Measurements from ENCODE around the gene VRTN. TPM values are rescaled to one million over a fixed set of nuclear protein-coding genes. Genes with fewer than 3 reads are reported as not detected.

The VRTN gene
- total and polyA plus RNA-seq, 2 of the 8 experiments (the other 6 are each of a cell fraction or from before 2014, with no cell fraction given) = 133 to 148 TPM

DNA sequence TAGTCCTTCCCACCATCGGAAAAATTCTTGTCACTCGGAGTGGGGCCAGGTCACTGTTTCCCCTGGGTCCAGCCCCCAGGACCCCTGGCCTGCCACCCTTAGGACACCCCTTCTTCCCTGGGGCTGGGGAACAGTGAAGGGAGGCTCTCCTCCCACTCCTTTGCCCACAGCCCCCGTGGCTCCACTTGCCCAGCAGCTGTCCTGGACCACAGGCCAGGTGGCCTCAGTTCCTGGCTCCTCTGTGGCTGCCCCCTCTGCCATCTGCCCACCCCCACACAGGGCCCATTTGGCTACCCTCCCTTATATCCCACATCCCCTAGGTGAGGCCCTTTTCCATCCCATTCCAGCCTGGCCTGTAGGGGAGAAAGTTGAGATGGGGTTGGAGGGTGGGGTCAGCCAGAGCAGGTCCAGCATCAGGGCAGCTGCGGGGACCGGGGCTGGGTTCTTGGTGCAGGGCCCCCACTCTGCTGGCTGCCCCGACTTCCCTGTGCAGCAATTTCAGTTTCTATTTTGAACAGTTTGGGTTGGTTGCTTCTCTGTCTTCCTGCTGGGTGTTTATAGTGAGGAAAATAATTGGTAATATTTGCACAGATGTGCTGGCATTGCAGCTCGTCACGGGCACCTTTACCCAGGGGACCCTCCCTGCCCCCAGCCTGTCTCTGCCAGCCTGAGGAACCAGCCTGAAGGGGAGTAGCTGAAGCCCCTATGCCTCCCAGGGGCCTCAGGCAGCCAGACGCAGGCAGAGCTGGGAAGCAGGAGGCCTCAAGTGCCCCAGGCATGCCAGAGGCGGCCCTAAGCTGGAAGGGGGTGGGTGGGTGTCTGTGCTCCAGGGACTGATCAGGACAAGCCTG, 54.4 kb downstream of the VRTN start:
- peak overlapping the region; percentile 9 for H4K5ac ChIP-seq (ENCODE audit: insufficient read length, low read depth, low read length)
- no peak overlapping the region for H2BK120ac ChIP-seq (replicated peaks; ENCODE audit: low read depth, low read length)
- peak overlapping the region; percentile 81 for H4K8ac ChIP-seq (ENCODE audit: extremely low read depth, insufficient read depth, low read length)
- no peak overlapping the region for H3K14ac ChIP-seq (ENCODE audit: insufficient read length)
- no peak overlapping the region for H3K4ac ChIP-seq (replicated peaks; ENCODE audit: insufficient read length, low read depth, low read length)
- peak overlapping the region; percentile 17 to 19; a peak in 1 of 4 replicates for H3K4me2 ChIP-seq (ENCODE audit: insufficient read depth in 1 of 2, low read depth in 2 of 2, low read length in 2 of 2)
- no peak for DNase-seq (ENCODE audit: low read depth in 1 of 2, low spot score in 2 of 2)
- no peak overlapping the region for H3K9ac ChIP-seq (replicated peaks in 1 of 4; ENCODE audit: extremely low read depth in 1 of 4, low read depth in 3 of 4, low read length in 3 of 4)
- no peak overlapping the region for H3K27ac ChIP-seq (ENCODE audit: low read depth, low read length)
- no peaks in the 10 kb centered on the region for H3K36me3 ChIP-seq (ENCODE audit: control insufficient read depth in 2 of 4, insufficient read depth in 4 of 4, low read length in 3 of 4)
- no peak overlapping the region for H2AK5ac ChIP-seq (ENCODE audit: low read depth, low read length)
- H2BK5ac ChIP-seq (ENCODE audit: low read depth, low read length) = 0 out of 2 replicates have a peak overlapping the region, but pooled peaks have one; percentile 86
- H2BK12ac ChIP-seq (ENCODE audit: low read depth, low read length) = peak overlapping the region; percentile 84; the same call in 1 of the 2 replicates
- H3K79me2 ChIP-seq (ENCODE audit: control insufficient read depth in 1 of 2, insufficient read depth in 2 of 2, low read length in 2 of 2) = no peaks in the 10 kb centered on the region
- peaks cover 2% of the 10 kb centered on the region; the same call in 1 of the 2 replicates for H3K23me2 ChIP-seq (ENCODE audit: low read depth, low read length)
- H4K91ac ChIP-seq (replicated peaks; ENCODE audit: insufficient read length, low read length) = peak overlapping the region; percentile 85
- FAIRE-seq = no peak
- no peaks in the 10 kb centered on the region for H3K79me1 ChIP-seq (ENCODE audit: low read depth, low read length)
- no peaks in the 10 kb centered on the region for H4K20me1 ChIP-seq (replicated peaks in 1 of 2; ENCODE audit: control insufficient read depth in 1 of 2, insufficient read depth in 2 of 2, low read length in 2 of 2)
- H3K4me1 ChIP-seq (replicated peaks in 1 of 4; ENCODE audit: control insufficient read depth in 3 of 4, insufficient read depth in 4 of 4, low read length in 3 of 4) = peaks cover 3 to 34% (median 25%) of the 10 kb centered on the region in 4 experiments
- H2BK15ac ChIP-seq (ENCODE audit: low read length) = no peak overlapping the region
- ChIA-PET POLR2A (ENCODE audit: partially characterized antibody) (interaction anchor here (1.4 kb wide), 1 partner anchor 11 kb away, joined by 3 read pairs; no protein-coding TSS in a partner anchor), CTCF (ENCODE audit: partially characterized antibody) (interaction anchor here (0.5 to 3.1 kb wide), 6 partner anchors 11 to 77 kb away, joined by 3 to 22 read pairs (median 3); no protein-coding TSS in a partner anchor)
- no peak overlapping the region for H2BK20ac ChIP-seq (ENCODE audit: low read length)
- H3K9me3 ChIP-seq (ENCODE audit: insufficient read depth in 2 of 2, low read depth in 1 of 2, low read length in 1 of 2) = no peaks in the 10 kb centered on the region
- H3K23ac ChIP-seq (ENCODE audit: insufficient read length) = no peak overlapping the region
- no peak overlapping the region for H3K56ac ChIP-seq (replicated peaks; ENCODE audit: insufficient read length, low read depth, low read length)
- no peak overlapping the region for H3K4me3 ChIP-seq (ENCODE audit: extremely low read depth in 1 of 4, insufficient read depth in 2 of 4, low read depth in 3 of 4, low read length in 4 of 4)
- no peak for TF ChIP-seq ZNF274 (IDR thresholded peaks at IDR 0.05; ENCODE audit: borderline replicate concordance, extremely low read depth, low read length)
- no peak for TF ChIP-seq CEBPB (IDR thresholded peaks at IDR 0.05; ENCODE audit: low read depth, low read length)
- TF ChIP-seq TBP (IDR thresholded peaks at IDR 0.05; ENCODE audit: low read depth, low read length) = no peak
- no peak for TF ChIP-seq HDAC2 (IDR thresholded peaks at IDR 0.05; ENCODE audit: borderline replicate concordance in 1 of 2, low read depth in 2 of 2, low read length in 2 of 2)
- TF ChIP-seq CBX8 (IDR thresholded peaks at IDR 0.05; ENCODE audit: borderline replicate concordance, low read depth, low read length) = no peak
- TF ChIP-seq RNF2 (IDR thresholded peaks at IDR 0.05; ENCODE audit: borderline replicate concordance, low read depth, low read length, missing control alignments, poor library complexity, severe bottlenecking) = no peak
- no peak for TF ChIP-seq RFX5 (IDR thresholded peaks at IDR 0.05; ENCODE audit: borderline replicate concordance, low read depth, low read length)
- TF ChIP-seq, protein P1, sequence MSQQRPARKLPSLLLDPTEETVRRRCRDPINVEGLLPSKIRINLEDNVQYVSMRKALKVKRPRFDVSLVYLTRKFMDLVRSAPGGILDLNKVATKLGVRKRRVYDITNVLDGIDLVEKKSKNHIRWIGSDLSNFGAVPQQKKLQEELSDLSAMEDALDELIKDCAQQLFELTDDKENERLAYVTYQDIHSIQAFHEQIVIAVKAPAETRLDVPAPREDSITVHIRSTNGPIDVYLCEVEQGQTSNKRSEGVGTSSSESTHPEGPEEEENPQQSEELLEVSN (IDR thresholded peaks at IDR 0.05) = no peak
- TF ChIP-seq SRF (IDR thresholded peaks at IDR 0.05; ENCODE audit: low read depth, low read length) = no peak
- WGBS, 2 experiments (ENCODE audit: extremely low coverage in 1 of 2, insufficient coverage in 1 of 2, insufficient read length in 1 of 2, insufficient replicate concordance in 2 of 2, low coverage in 1 of 2, low lambda C conversion rate in 2 of 2, missing lambda C conversion rate in 1 of 2) = 77% methylated on average over 10 of the region's 10 CpGs; no CpG with 5 or more reads in 1 of the 2 experiments
- no peaks in the 10 kb centered on the region for H3K27me3 ChIP-seq (replicated peaks in 1 of 4; ENCODE audit: control insufficient read depth in 3 of 4, extremely low read depth in 1 of 4, insufficient read depth in 3 of 4, low read length in 3 of 4)
- H3K18ac ChIP-seq (ENCODE audit: extremely low read depth, low read length) = 0 out of 2 replicates have a peak overlapping the region, but pooled peaks have one; percentile 56
- H2AFZ ChIP-seq (ENCODE audit: low read length) = no peak overlapping the region
